ENCODE measurements around the gene SLC7A9. TPM values are rescaled to one million over a fixed set of nuclear protein-coding genes. Genes with fewer than 3 reads are reported as not detected.

SLC7A9 gene
- total and polyA plus RNA-seq, 2 experiments from 2014 or later, result 0.19 TPM; not detected in 1

- H3K9me2 ChIP-seq (ENCODE audit: insufficient read depth), result no peaks in the 10 kb centered on the region
- peaks cover 10% of the 10 kb centered on the region for H3K27me3 Mint-ChIP-seq (ENCODE audit: insufficient read depth, low read depth, poor library complexity)
- no peak overlapping the region for H3K4me3 ChIP-seq
- peaks cover 15% of the 10 kb centered on the region; the same call in 2 of the 3 replicates for H3K4me1 Mint-ChIP-seq
- H3K79me2 ChIP-seq (replicated peaks; ENCODE audit: insufficient read depth), result no peaks in the 10 kb centered on the region
- no peak overlapping the region for H3K4me2 ChIP-seq
- no peaks in the 10 kb centered on the region for H4K20me1 ChIP-seq (replicated peaks; ENCODE audit: insufficient read depth)
- DNase-seq (ENCODE audit: low spot score), result no peak
- H3K36me3 ChIP-seq (ENCODE audit: insufficient read depth), result no peaks in the 10 kb centered on the region
- H3K27me3 ChIP-seq (ENCODE audit: insufficient read depth), result no peaks in the 10 kb centered on the region
- H3K27ac Mint-ChIP-seq, result no peak overlapping the region
- no peak for ATAC-seq
- no peaks in the 10 kb centered on the region for H3K36me3 Mint-ChIP-seq (ENCODE audit: low read depth)
- no peak overlapping the region for H2AFZ ChIP-seq
- no peak overlapping the region for H3K4me3 Mint-ChIP-seq
- no peak overlapping the region for H3K27ac ChIP-seq (ENCODE audit: low read depth)
- no peaks in the 10 kb centered on the region for H3F3A ChIP-seq (replicated peaks; ENCODE audit: low read depth)
- TF ChIP-seq CTCF (conservative IDR thresholded peaks at IDR 0.05; ENCODE audit: low read depth in 2 of 2) (no peak), REST (IDR thresholded peaks at IDR 0.05; ENCODE audit: unreplicated experiment) (no peak), EZH2 (IDR thresholded peaks at IDR 0.05; ENCODE audit: low read depth, unreplicated experiment) (no peak), ZNF462 (CRISPR knock-in tag; IDR thresholded peaks at IDR 0.05) (no peak), NANOG (IDR thresholded peaks at IDR 0.05; ENCODE audit: borderline replicate concordance) (no peak), ZNF331 (CRISPR knock-in tag; IDR thresholded peaks at IDR 0.05; ENCODE audit: low read depth) (no peak)
- H3K4me1 ChIP-seq (ENCODE audit: insufficient read depth), result no peaks in the 10 kb centered on the region
- H3K9me3 Mint-ChIP-seq, result no peaks in the 10 kb centered on the region
Measured at GRCh38 chr19:32800191-32800590, 69.4 kb downstream of the SLC7A9 start.

Data from GM23338 (cell line).